Prostate gland (tissue), 2 donors: ENCODE results near the gene APOBR.

Source experiments
- CTCF ChIP-seq, 4 experiments: fragments of 200-600 bp in 2 of 4; fragments of 450-650 bp in 2 of 4; sonication (generic) in 2 of 4; IDR thresholded peaks; 1 replicate in 3 of 4; 2 replicates in 1 of 4; pipeline ENCODE4 v1.5.1; 2016 to 2019; ENCODE audit warnings: antibody characterized with exemption in 4 of 4, mild to moderate bottlenecking in 2 of 4, moderate library complexity in 2 of 4
- POLR2A ChIP-seq: fragments of 450-650 bp; IDR thresholded peaks from one replicate; pipeline ENCODE4 v1.6.1; 2016; ENCODE audit warnings: antibody characterized with exemption, mild to moderate bottlenecking

DNA sequence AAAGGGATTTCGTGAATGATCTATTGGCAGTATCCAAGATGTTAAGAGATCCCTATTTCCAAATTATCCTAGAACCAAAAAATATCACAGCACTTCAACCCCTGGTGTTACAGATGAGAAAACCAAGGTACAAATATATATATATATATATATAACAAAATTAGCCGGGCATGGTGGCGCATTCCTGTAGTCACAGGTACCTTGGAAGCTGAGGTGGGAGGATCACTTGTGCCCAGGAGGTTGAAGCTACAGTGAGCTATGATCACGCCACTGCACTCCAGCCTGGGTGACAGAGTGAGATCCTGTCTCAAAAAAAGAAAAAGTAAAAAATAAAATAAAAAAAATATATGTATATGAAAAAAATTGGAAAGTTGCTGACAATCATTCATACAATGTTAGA lies 1.9 kb upstream of the APOBR start:
- no peak for TF ChIP-seq CTCF (IDR thresholded peaks at IDR 0.05)
- TF ChIP-seq POLR2A = no peak
